ENCODE results near the gene EXOC5. TPM values are rescaled to one million over a fixed set of nuclear protein-coding genes. Genes with fewer than 3 reads are reported as not detected.

The EXOC5 gene
- total RNA-seq, 1 donor from 2014 or later, result 60.8 TPM

- DNase-seq (ENCODE audit: low read depth), result no peak
- H3K36me3 ChIP-seq (ENCODE audit: control insufficient read depth, insufficient read depth, low read length), result no peaks in the 10 kb centered on the region
- no peak overlapping the region for H3K4me3 ChIP-seq (ENCODE audit: low read depth, low read length)
- no peak for TF ChIP-seq CTCF (IDR thresholded peaks at IDR 0.05; ENCODE audit: insufficient read depth, low read length, poor library complexity, severe bottlenecking)
- H3K27me3 ChIP-seq (ENCODE audit: control insufficient read depth, insufficient read depth, low read length), result no peaks in the 10 kb centered on the region
These were observed 29.1 kb upstream of the EXOC5 start for GRCh38 chr14:57297852-57298251.

GRCh38 chr14:57295239-57295638 lies 26.5 kb upstream of the EXOC5 start:
- DNase-seq (ENCODE audit: low read depth), result no peak
- no peak for TF ChIP-seq CTCF (IDR thresholded peaks at IDR 0.05; ENCODE audit: insufficient read depth, low read length, poor library complexity, severe bottlenecking)
- H3K27me3 ChIP-seq (ENCODE audit: control insufficient read depth, insufficient read depth, low read length), result no peaks in the 10 kb centered on the region
- no peak overlapping the region for H3K4me3 ChIP-seq (ENCODE audit: low read depth, low read length)
- H3K36me3 ChIP-seq (ENCODE audit: control insufficient read depth, insufficient read depth, low read length), result no peaks in the 10 kb centered on the region

GRCh38 chr14:57293866-57294837 lies 25.4 kb upstream of the EXOC5 start:
- Histone ChIP-seq H3K36me3 (ENCODE audit: control insufficient read depth, insufficient read depth, low read length) (no peaks in the 10 kb centered on the region), H3K27me3 (ENCODE audit: control insufficient read depth, insufficient read depth, low read length) (no peaks in the 10 kb centered on the region), H3K4me3 (ENCODE audit: low read depth, low read length) (no peak overlapping the region)
- TF ChIP-seq CTCF (IDR thresholded peaks at IDR 0.05; ENCODE audit: insufficient read depth, low read length, poor library complexity, severe bottlenecking), result peak; percentile 28
- DNase-seq (ENCODE audit: low read depth), result no peak

- no peak for TF ChIP-seq CTCF (IDR thresholded peaks at IDR 0.05; ENCODE audit: insufficient read depth, low read length, poor library complexity, severe bottlenecking)
- Histone ChIP-seq H3K36me3 (ENCODE audit: control insufficient read depth, insufficient read depth, low read length) (no peaks in the 10 kb centered on the region), H3K27me3 (ENCODE audit: control insufficient read depth, insufficient read depth, low read length) (no peaks in the 10 kb centered on the region), H3K4me3 (ENCODE audit: low read depth, low read length) (no peak overlapping the region)
- DNase-seq (ENCODE audit: low read depth), result no peak
These were observed 23.3 kb upstream of the EXOC5 start for GRCh38 chr14:57291692-57292647.

GRCh38 chr14:57290751-57291150 lies 22.0 kb upstream of the EXOC5 start:
- TF ChIP-seq CTCF (IDR thresholded peaks at IDR 0.05; ENCODE audit: insufficient read depth, low read length, poor library complexity, severe bottlenecking), result no peak
- no peak for DNase-seq (ENCODE audit: low read depth)
- no peaks in the 10 kb centered on the region for H3K27me3 ChIP-seq (ENCODE audit: control insufficient read depth, insufficient read depth, low read length)
- peaks cover under 1% of the 10 kb centered on the region for H3K36me3 ChIP-seq (ENCODE audit: control insufficient read depth, insufficient read depth, low read length)
- no peak overlapping the region for H3K4me3 ChIP-seq (ENCODE audit: low read depth, low read length)
